CD14-positive monocyte (primary cell): ENCODE data around the gene SEMA3A. TPM values are rescaled to one million over a fixed set of nuclear protein-coding genes. Genes with fewer than 3 reads are reported as not detected.

ENCODE experiments used
- DNase-seq, 3 donors: peaks; one replicate each; pipeline ENCODE4 v3.0.0-alpha.2; 2011 to 2022
- H2AFZ ChIP-seq: 2 replicates; pipeline ENCODE4 v1.6.0; 2012; ENCODE audit warnings: mild to moderate bottlenecking, low read depth, low read length, inconsistent platforms; ENCODE audit not compliant: insufficient read depth, poor library complexity, severe bottlenecking
- H3K27ac ChIP-seq, 2 donors: 1 replicate in 1 of 2; 2 replicates in 1 of 2; pipeline ENCODE4 v1.5.1; 2012 to 2013; ENCODE audit warnings: low read length in 2 of 2, control low read depth in 1 of 2, inconsistent platforms in 1 of 2, low read depth in 1 of 2, mild to moderate bottlenecking in 1 of 2
- H3K27me3 ChIP-seq, 2 donors: one replicate each; pipeline versions ENCODE4 v1.6.0 to v1.6.1; 2011 to 2013; ENCODE audit warnings: low read length in 2 of 2; ENCODE audit not compliant: control insufficient read depth in 2 of 2, insufficient read depth in 2 of 2
- H3K36me3 ChIP-seq, 2 donors: replicated peaks in 1 of 2; 1 replicate in 1 of 2; 2 replicates in 1 of 2; pipeline versions ENCODE4 v1.5.1 to v1.6.1; 2012 to 2013; ENCODE audit warnings: low read length in 2 of 2, control low read depth in 1 of 2, inconsistent platforms in 1 of 2, mild to moderate bottlenecking in 1 of 2; ENCODE audit not compliant: insufficient read depth in 2 of 2, control insufficient read depth in 1 of 2
- H3K4me1 ChIP-seq, 2 donors: 1 replicate in 1 of 2; 2 replicates in 1 of 2; pipeline versions ENCODE4 v1.5.1 to v1.6.1; 2012 to 2013; ENCODE audit warnings: low read length in 2 of 2, control low read depth in 1 of 2, inconsistent platforms in 1 of 2, mild to moderate bottlenecking in 1 of 2, moderate library complexity in 1 of 2; ENCODE audit not compliant: insufficient read depth in 2 of 2, control insufficient read depth in 1 of 2
- H3K4me2 ChIP-seq: replicated peaks from 2 replicates; pipeline ENCODE3; 2012; ENCODE audit warnings: low read length, moderate library complexity, mild to moderate bottlenecking; ENCODE audit not compliant: poor library complexity, severe bottlenecking; ENCODE audit errors: extremely low read depth
- H3K4me3 ChIP-seq, 3 experiments: fragments of 200-600 bp in 1 of 3; sonication (generic) in 1 of 3; replicated peaks in 1 of 3; 1 replicate in 2 of 3; 2 replicates in 1 of 3; pipeline ENCODE4 v1.5.1; 2011 to 2013; ENCODE audit warnings: low read length in 3 of 3, mild to moderate bottlenecking in 3 of 3, control low read depth in 2 of 3, low read depth in 2 of 3, inconsistent platforms in 1 of 3, moderate library complexity in 1 of 3
- H3K79me2 ChIP-seq: 2 replicates; pipeline ENCODE4 v1.6.0; 2012; ENCODE audit warnings: mild to moderate bottlenecking, control low read depth, inconsistent platforms, low read length, moderate library complexity; ENCODE audit not compliant: insufficient read depth
- H3K9ac ChIP-seq: 2 replicates; pipeline ENCODE4 v1.6.0; 2017; ENCODE audit warnings: low read length, mild to moderate bottlenecking; ENCODE audit not compliant: insufficient read depth, poor library complexity, severe bottlenecking
- H3K9me3 ChIP-seq, 2 donors: replicated peaks in 1 of 2; 1 replicate in 1 of 2; 2 replicates in 1 of 2; pipeline versions ENCODE4 v1.5.1 to v1.6.1; 2012 to 2013; ENCODE audit warnings: low read length in 2 of 2, control low read depth in 1 of 2; ENCODE audit not compliant: control insufficient read depth in 1 of 2, insufficient read depth in 1 of 2
- H4K20me1 ChIP-seq: 2 replicates; pipeline ENCODE4 v1.6.0; 2012; ENCODE audit warnings: mild to moderate bottlenecking, low read length, control low read depth, moderate library complexity; ENCODE audit not compliant: insufficient read depth
- H3K27ac Mint-ChIP-seq, 7 donors: one replicate each; pipeline ENCODE4 v1.8.0; 2020; ENCODE audit warnings: mild to moderate bottlenecking in 7 of 7, mixed read lengths in 7 of 7, moderate library complexity in 6 of 7, inconsistent platforms in 2 of 7
- H3K27me3 Mint-ChIP-seq, 3 donors: one replicate each; pipeline ENCODE4 v1.8.0; 2021 to 2022; ENCODE audit warnings: low read depth in 3 of 3, mild to moderate bottlenecking in 3 of 3, mixed read lengths in 3 of 3, moderate library complexity in 3 of 3, inconsistent platforms in 1 of 3
- H3K36me3 Mint-ChIP-seq, 2 donors: one replicate each; pipeline ENCODE4 v1.8.0; 2020; ENCODE audit warnings: mixed read lengths in 2 of 2, inconsistent platforms in 1 of 2, mild to moderate bottlenecking in 1 of 2
- H3K4me1 Mint-ChIP-seq: one replicate; pipeline ENCODE4 v1.8.0; 2020; ENCODE audit warnings: mild to moderate bottlenecking, mixed read lengths
- H3K4me3 Mint-ChIP-seq, 2 donors: one replicate each; pipeline ENCODE4 v1.8.0; 2020; ENCODE audit warnings: mild to moderate bottlenecking in 2 of 2, mixed read lengths in 2 of 2, moderate library complexity in 1 of 2
- H3K9me3 Mint-ChIP-seq, 7 donors: one replicate each; pipeline ENCODE4 v1.8.0; 2020 to 2022; ENCODE audit warnings: mixed read lengths in 7 of 7, mild to moderate bottlenecking in 6 of 7, moderate library complexity in 6 of 7, inconsistent platforms in 2 of 7
- CTCF ChIP-seq: fragments of 200-600 bp; IDR thresholded peaks from one replicate; pipeline ENCODE4 v1.8.0; 2022; ENCODE audit warnings: antibody characterized with exemption, mild to moderate bottlenecking
- WGBS: methylation state at CpG from one replicate; pipeline ENCODE4 v1.1.5; 2013; ENCODE audit warnings: missing lambda C conversion rate; ENCODE audit not compliant: insufficient coverage; 5-methylcytosine and 5-hydroxymethylcytosine counted together
- intact Hi-C, 2 donors: fragments of 100-400 bp; cut with micrococcal nuclease; formaldehyde crosslinking; loops; one replicate each; pipeline versions ENCODE4 v1.15.0 to v1.15.1; 2023
- polyA plus RNA-seq, 3 donors: library from polyadenylated mRNA; depleted of rRNA in 1 of 3; unstranded in 2 of 3; stranded (reverse) in 1 of 3; fragments of 300-500 nt in 2 of 3; fragments of >200 nt in 1 of 3; fragmentation: Illumina TruSeq in 2 of 3; gene quantifications; 1 replicate in 2 of 3; 2 replicates in 1 of 3; pipeline ENCODE4 v1.2.3, GENCODE V29; 2012 to 2021

Gene SEMA3A
- polyA plus RNA-seq, 3 donors = 0.03 TPM; not detected in 2

- Histone ChIP-seq H3K79me2 (no peaks in the 10 kb centered on the region), H3K27me3 (no peaks in the 10 kb centered on the region), H3K36me3 (no peaks in the 10 kb centered on the region), H3K4me2 (no peak overlapping the region), H2AFZ (no peak overlapping the region), H3K9me3 (no peaks in the 10 kb centered on the region), H3K4me1 (no peaks in the 10 kb centered on the region), H4K20me1 (no peaks in the 10 kb centered on the region), H3K4me3 (no peak overlapping the region), H3K27ac (no peak overlapping the region), H3K9ac (no peak overlapping the region)
- no peak for DNase-seq
- intact Hi-C loops = loop anchor here in 1 of 2 donors (10.0 kb wide), 1 partner anchor 54 kb away; no protein-coding TSS in a partner anchor
- TF ChIP-seq CTCF = no peak
- no peaks in the 10 kb centered on the region for H3K4me1 Mint-ChIP-seq
- H3K27ac Mint-ChIP-seq = no peak overlapping the region
- H3K36me3 Mint-ChIP-seq = no peaks in the 10 kb centered on the region
- WGBS = 100% methylated on average over 1 of the region's 3 CpGs
- H3K27me3 Mint-ChIP-seq = no peaks in the 10 kb centered on the region
- H3K4me3 Mint-ChIP-seq = no peak overlapping the region
- H3K9me3 Mint-ChIP-seq = peaks cover 0 to 5% (median 3%) of the 10 kb centered on the region in 7 donors
These were observed 15.7 kb upstream of the SEMA3A start for GRCh38 chr7:84210301-84210700.

- Mint-ChIP-seq H3K9me3 (peaks cover 0 to 5% (median 2%) of the 10 kb centered on the region in 7 donors), H3K27ac (no peak overlapping the region), H3K4me3 (no peak overlapping the region), H3K4me1 (no peaks in the 10 kb centered on the region), H3K36me3 (no peaks in the 10 kb centered on the region), H3K27me3 (no peaks in the 10 kb centered on the region)
- Histone ChIP-seq H3K27me3 (no peaks in the 10 kb centered on the region), H2AFZ (no peak overlapping the region), H3K4me2 (no peak overlapping the region), H3K9ac (no peak overlapping the region), H3K79me2 (no peaks in the 10 kb centered on the region), H3K9me3 (no peaks in the 10 kb centered on the region), H3K36me3 (no peaks in the 10 kb centered on the region), H3K27ac (no peak overlapping the region), H4K20me1 (no peaks in the 10 kb centered on the region), H3K4me1 (no peaks in the 10 kb centered on the region), H3K4me3 (no peak overlapping the region)
- no peak for TF ChIP-seq CTCF
- no CpG with 5 or more reads among the region's 1 CpG for WGBS
- DNase-seq = no peak
- intact Hi-C loops = no loop called here
These were observed 14.4 kb upstream of the SEMA3A start for GRCh38 chr7:84209006-84209405.
